Stimulated activated CD4-positive, alpha-beta T cell treated with anti-CD3 and anti-CD28 coated beads, Interleukin-2, amount 100 ng/mL, for 24 hours (primary cell): ENCODE data around the gene FIP1L1.

Source experiments
- DNase-seq, 2 donors: peaks; one replicate each; pipeline ENCODE4 v3.0.0-alpha.2; 2020

FIP1L1 gene

DNA sequence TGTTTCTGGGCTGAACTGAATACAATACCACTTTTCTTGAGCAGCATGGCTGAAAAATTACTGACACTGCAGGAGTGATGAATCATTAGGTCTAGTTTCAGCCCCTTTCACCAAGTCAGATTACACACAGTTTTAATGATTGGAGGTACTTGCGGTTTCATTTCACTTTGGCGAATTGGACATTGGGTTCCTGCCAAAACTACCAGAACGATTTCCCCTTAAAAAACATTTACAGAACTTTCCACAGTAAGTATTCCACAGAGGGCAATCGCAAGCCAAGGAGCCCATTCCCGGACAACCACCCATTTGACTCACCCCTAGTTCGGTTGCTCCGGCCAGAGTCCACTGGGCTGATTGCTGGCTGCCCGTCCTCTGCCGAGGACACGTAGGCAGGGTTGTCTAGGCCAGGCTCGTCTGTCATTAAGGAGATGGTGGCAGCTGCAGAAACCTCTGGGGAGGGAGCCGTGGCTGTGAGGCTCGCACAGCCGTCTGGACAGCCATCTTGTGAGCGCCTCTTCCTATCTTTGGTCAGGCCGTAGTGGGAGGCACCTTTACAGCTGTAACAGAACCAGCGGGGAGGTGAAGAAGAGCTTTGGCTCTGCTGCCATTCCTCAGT lies 130.3 kb downstream of the FIP1L1 start:
- no peak for DNase-seq

DNA sequence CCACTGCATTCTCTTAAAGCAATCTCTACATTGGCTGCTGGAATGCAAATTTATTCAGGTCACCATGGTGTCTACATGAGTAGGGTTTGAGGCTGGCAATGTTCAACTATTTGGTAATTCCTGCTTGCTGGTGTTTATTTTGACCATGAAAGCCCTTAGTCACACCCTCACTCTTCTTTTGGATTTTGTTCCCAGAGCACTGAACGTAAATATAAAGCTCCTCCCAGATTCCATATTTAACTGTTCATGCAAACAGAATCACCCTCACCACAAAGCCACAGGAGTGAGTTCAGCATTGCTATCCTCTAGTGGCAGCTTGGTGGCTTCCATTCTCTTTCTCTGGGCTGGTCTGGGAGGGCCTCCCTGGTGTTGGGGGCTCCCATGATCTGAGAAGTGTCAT lies 131.0 kb downstream of the FIP1L1 start:
- DNase-seq: no peak

- DNase-seq: no peak
Measured at GRCh38 chr4:53510321-53510720, 132.9 kb downstream of the FIP1L1 start.
